Liver (tissue), 3 donors: ENCODE results near the gene CIBAR2.

Experiments
- ATF3 ChIP-seq: IDR thresholded peaks from 2 replicates; pipeline ENCODE4 v1.6.1; 2016; ENCODE audit warnings: antibody characterized with exemption
- CTCF ChIP-seq: fragments of 150-350 bp; IDR thresholded peaks from 2 replicates; pipeline ENCODE4 v1.5.1; 2017; ENCODE audit warnings: improper control_type of control experiment, low read depth, low read length; ENCODE audit not compliant: missing input control
- EGR1 ChIP-seq, 2 donors: IDR thresholded peaks; 2 replicates each; pipeline ENCODE4 v1.6.1; 2016 to 2018; ENCODE audit warnings: antibody characterized with exemption in 2 of 2, low read depth in 2 of 2
- FOXA2 ChIP-seq: IDR thresholded peaks from 2 replicates; pipeline ENCODE4 v1.6.1; 2016; ENCODE audit warnings: antibody characterized with exemption
- GABPA ChIP-seq, 2 donors: IDR thresholded peaks in 1 of 2; conservative IDR thresholded peaks in 1 of 2; 2 replicates each; pipeline ENCODE4 v1.6.1; 2016; ENCODE audit warnings: antibody characterized with exemption in 2 of 2, mild to moderate bottlenecking in 1 of 2, moderate library complexity in 1 of 2
- JUND ChIP-seq, 2 donors: IDR thresholded peaks; 2 replicates each; pipeline ENCODE4 v1.6.1; 2016; ENCODE audit warnings: antibody characterized with exemption in 2 of 2
- MAX ChIP-seq: IDR thresholded peaks from 2 replicates; pipeline ENCODE4 v1.6.1; 2016; ENCODE audit warnings: antibody characterized with exemption
- RAD21 ChIP-seq, 2 donors: IDR thresholded peaks; 2 replicates each; pipeline ENCODE4 v1.6.1; 2016; ENCODE audit warnings: antibody characterized with exemption in 2 of 2, mild to moderate bottlenecking in 2 of 2
- REST ChIP-seq: IDR thresholded peaks from 2 replicates; pipeline ENCODE4 v1.6.1; 2016; ENCODE audit warnings: antibody characterized with exemption, mild to moderate bottlenecking
- RXRA ChIP-seq, 2 donors: IDR thresholded peaks; 2 replicates each; pipeline ENCODE4 v1.6.1; 2017 to 2018; ENCODE audit warnings: antibody characterized with exemption in 2 of 2, mild to moderate bottlenecking in 1 of 2
- SP1 ChIP-seq: IDR thresholded peaks from 2 replicates; pipeline ENCODE4 v1.6.1; 2018; ENCODE audit warnings: antibody characterized with exemption, mild to moderate bottlenecking
- TAF1 ChIP-seq: conservative IDR thresholded peaks from 2 replicates; pipeline ENCODE4 v1.6.1; 2016; ENCODE audit warnings: antibody characterized with exemption, mild to moderate bottlenecking
- YY1 ChIP-seq: IDR thresholded peaks from 2 replicates; pipeline ENCODE4 v1.6.1; 2016; ENCODE audit warnings: antibody characterized with exemption, mild to moderate bottlenecking
- donor health status: healthy.
- donor health status: healthy.

DNA sequence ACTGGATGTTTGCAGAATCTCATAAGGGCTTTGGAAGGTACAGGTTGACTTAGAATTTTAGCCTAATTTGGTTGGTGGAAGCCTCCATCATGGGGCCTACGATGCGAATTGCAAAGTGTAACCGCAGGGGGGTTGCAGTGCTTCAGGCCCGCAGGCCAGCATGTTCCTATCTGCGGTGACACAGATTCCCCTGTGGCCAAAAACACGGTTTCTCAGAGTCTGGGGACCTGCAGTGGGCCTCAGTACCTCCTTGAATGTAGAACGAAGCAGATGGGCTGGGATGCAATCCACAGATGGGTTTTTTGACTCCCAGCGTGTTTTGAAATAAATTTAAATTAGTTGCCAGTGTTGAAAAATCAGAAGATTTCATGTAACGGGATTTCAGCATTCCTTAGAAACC is 49.9 kb downstream of the CIBAR2 start:
- TF ChIP-seq EGR1 (IDR thresholded peaks at IDR 0.05; ENCODE audit: low read depth in 2 of 2) (no peak), CTCF (no peak), ATF3 (no peak), REST (no peak), SP1 (no peak), YY1 (no peak), TAF1 (no peak), RXRA (IDR thresholded peaks at IDR 0.05) (no peak), RAD21 (IDR thresholded peaks at IDR 0.05) (no peak), FOXA2 (no peak), GABPA (IDR thresholded peaks at IDR 0.05 in 1 of 2, conservative IDR thresholded peaks at IDR 0.05 in 1 of 2) (no peak), JUND (IDR thresholded peaks at IDR 0.05) (no peak), MAX (no peak)
